OCI-LY3 (cell line): ENCODE measurements around the gene IGFL3.

Experiments used
- EZH2phosphoT487 ChIP-seq: fragments of 200-600 bp; shearing (Covaris generic); IDR thresholded peaks from 2 replicates; pipeline ENCODE4 v1.6.1; 2018; ENCODE audit warnings: antibody characterized with exemption, mixed run types, low read depth
- TF ChIP-seq, protein P1 (sequence below): fragments of 200-600, 300-600 bp; sonication (generic); IDR thresholded peaks from 2 replicates; pipeline ENCODE4 v1.5.1; 2014; ENCODE audit warnings: antibody characterized with exemption, low read length, low read depth

DNA sequence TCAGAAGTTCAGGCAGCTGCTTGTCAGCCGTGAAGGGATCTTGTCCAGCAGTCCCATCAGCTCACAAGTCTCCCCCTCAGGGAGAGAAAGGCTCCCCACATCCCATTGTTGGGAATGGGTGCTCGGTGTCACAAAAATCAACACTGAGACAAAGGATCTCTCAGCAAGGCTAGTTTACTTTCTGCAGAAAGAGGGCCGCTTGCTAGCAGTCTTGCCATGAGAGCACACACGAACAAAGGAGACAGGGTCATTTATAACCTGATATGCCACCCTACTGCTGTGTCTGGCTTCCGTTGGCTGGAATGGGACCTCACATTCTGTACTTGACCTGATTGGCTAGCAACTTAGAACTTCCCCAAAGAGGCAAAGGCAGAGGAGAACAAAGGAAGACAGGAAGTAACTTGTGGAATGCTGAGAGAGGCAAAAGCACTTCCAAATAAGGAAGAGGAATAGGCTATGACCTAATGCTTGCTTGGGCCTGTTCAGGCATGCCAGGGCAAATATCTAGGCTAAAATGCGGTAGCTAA is 8.7 kb upstream of the IGFL3 start:
- no peak for TF ChIP-seq EZH2phosphoT487
- TF ChIP-seq, protein P1, sequence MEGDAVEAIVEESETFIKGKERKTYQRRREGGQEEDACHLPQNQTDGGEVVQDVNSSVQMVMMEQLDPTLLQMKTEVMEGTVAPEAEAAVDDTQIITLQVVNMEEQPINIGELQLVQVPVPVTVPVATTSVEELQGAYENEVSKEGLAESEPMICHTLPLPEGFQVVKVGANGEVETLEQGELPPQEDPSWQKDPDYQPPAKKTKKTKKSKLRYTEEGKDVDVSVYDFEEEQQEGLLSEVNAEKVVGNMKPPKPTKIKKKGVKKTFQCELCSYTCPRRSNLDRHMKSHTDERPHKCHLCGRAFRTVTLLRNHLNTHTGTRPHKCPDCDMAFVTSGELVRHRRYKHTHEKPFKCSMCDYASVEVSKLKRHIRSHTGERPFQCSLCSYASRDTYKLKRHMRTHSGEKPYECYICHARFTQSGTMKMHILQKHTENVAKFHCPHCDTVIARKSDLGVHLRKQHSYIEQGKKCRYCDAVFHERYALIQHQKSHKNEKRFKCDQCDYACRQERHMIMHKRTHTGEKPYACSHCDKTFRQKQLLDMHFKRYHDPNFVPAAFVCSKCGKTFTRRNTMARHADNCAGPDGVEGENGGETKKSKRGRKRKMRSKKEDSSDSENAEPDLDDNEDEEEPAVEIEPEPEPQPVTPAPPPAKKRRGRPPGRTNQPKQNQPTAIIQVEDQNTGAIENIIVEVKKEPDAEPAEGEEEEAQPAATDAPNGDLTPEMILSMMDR: no peak
